Measurements from ENCODE around the gene DPM2.

Gene DPM2

GRCh38 chr9:127916720-127917581, 20.7 kb downstream of the DPM2 start, which contains the start of gene ST6GALNAC4:
ST6GALNAC4 (minus strand) TSS chr9:127917041; CDS start chr9:127916419, 622 bp downstream.
- no peak for DNase-seq

DNA sequence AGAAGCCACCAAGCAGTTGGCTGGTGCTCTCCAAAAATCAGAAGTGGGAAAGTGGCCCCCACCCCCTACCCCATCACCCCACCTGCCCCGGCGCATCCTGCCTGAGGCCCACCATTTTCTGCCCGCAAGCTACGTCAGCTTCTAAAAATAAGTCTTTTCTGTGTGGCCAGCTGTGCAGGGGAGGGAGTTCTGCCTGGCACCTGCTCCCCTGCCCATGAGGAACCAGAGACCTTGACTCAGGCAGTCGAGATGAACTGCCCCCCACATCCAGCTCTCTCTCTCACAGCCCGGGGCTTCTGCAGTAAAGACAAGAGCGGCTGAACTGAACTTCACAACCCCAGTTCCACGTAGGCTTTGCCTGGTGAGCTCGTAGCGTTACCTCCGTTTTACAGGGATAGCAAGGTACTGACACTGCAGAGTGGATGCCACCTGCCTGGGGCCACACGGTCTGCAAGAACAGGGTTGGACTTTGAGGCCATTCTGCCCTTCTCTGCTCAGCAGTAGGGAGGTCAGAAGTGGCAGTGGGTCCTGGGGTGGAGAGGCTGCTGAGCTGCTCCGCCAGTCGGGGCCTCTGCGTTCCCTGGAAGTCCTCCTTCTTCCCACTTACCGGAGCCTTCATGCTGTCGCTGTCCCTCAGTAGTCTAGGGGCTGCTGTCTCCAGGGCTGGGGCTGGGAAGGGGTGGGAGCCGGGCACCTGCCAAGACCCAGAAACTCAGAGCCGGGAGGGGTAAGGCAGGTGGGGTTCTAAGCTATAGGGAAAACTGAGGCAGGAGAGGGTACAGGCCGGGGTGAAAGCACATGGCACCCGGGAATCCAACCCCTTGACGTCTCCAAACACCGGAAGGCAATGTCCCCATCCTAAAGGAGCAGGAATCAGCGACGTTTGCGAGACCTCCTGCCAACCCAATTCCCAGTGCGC, 21.6 kb downstream of the DPM2 start:
- DNase-seq, result no peak

DNA sequence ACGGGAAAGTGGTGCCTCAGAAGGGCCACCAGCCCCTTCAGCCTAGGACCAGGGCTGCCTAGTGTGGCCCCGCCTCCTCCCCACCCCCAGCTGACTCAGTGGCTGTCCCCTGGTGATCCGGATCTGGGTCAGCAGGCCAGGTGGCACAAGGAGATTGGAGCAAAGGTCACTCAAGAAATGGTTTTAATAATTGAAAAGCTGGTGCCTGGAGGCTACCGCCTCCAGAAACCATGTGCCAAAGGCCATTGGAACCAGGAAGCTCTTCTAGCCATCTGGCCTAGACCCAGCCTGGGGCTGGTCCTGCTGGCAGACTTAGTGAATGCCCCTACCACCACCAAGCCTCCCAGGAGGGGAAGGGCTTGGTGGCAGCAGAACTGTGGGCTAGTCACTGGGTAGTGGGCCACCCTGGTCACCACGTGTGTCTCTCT, 22.3 kb downstream of the DPM2 start:
- no peak for DNase-seq

- no peak for DNase-seq
Observed at GRCh38 chr9:127913682-127914081, 24.0 kb downstream of the DPM2 start.

DNA sequence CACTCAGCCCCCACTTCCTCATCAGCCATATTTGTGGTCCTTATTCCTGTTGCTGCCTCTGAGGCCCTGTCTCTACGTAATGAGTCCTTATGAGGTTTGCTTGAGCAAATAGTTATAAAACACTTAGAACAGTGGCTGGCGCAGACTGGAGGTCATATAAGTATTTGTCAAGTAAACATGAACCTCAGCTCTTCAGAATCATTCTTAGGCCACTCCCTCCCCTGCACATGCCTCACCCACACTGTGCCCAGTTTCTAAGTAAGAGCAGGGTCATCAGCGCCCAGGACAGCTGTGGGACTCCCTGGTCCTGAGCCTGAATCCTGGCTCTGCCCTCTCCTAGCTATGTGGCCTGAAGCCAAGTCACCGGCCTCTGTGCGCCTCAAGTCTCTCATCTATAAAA, 24.8 kb downstream of the DPM2 start:
- no peak for DNase-seq

DNA sequence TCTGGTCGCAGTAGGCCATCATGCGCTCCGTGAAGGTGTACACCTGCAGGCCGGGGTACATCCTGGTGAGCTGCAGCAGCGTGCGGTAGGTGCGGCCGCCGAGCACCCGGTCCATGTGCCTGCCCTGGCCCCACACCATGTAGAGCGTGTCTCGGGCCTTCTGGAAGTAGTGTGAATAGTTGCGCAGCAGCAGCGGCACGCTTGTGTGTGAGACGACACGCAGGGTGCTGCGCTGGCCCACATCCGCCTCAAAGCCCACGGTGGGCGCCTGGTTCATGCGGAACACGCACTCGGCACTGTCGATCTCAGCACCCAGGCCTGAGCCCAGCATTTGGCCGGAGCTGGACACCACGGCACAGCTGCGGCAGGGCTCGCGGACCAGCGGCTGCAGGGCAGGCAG, 25.4 kb downstream of the DPM2 start:
- DNase-seq, result no peak

DNA sequence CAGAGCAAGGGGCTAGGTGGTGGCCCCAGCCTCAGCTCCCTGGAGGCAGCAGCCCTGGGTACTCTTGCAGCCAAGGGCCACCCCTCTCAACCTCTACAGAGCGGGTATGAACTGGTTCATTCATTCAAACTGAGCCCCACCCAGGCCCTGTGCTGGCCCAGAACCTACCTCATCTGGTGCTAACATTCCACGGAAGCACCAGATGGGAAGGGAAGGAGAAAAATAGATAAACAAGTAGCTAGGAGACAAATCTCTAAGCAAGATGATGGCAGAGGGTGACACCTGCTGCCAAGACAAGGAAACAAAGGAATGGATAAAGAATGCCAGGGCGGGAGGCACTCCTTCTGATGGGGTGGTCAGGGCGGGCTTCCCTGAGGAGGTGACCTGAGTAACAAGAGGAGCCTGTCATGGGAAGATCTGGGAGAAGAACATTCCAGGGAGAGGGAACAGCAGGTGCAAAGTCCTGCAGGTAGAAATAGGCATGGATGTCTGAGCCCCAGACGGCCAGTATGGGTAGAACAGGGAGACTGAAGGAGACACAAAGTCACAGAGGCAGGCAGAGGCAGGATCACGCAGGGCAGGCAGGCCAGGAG, 26.9 kb downstream of the DPM2 start:
- no peak for DNase-seq

- no peak for DNase-seq
Observed at GRCh38 chr9:127909839-127910273, 27.8 kb downstream of the DPM2 start.

- no peak for DNase-seq
Observed at GRCh38 chr9:127908660-127908926, 29.1 kb downstream of the DPM2 start.

DNA sequence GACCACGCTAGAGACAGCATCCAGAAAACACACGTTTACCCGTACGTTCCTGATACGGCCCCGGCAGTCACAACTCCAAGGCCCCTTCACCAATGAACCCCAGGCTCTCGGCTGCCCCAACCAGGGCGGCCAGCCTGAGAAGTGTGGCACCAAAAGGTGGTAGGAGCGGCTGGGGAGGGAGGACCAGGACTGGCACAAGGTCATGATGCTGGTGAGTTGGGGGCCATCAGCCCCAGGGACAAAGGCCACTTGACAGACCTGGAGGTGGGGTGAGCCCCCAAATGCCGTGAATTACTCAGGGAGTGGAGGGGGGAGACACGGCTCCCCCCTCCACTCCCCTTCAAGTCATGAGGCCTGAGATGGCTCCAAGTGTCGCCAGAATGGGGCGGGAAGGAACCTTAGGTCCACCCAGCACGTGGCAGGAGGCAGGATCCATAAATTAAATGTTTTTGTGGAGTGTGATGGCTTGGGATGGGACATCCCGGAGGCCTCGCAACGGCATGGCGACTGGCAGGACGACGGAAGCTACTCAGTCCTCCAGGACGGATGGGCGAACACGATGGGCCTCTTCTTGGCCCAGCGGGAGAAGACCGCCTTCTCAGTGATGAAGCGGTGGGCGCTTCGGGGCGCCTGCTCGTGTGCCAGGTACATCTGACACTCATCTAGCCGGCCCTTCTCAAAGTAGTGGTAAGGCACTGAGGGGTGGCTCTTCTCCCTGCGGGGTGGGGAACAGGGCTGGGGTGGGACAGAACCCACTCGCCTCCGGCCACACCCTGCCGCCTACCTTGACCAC, 29.6 kb downstream of the DPM2 start:
- no peak for DNase-seq

GRCh38 chr9:127905788-127906191, 31.9 kb downstream of the DPM2 start:
- DNase-seq, result no peak

DNA sequence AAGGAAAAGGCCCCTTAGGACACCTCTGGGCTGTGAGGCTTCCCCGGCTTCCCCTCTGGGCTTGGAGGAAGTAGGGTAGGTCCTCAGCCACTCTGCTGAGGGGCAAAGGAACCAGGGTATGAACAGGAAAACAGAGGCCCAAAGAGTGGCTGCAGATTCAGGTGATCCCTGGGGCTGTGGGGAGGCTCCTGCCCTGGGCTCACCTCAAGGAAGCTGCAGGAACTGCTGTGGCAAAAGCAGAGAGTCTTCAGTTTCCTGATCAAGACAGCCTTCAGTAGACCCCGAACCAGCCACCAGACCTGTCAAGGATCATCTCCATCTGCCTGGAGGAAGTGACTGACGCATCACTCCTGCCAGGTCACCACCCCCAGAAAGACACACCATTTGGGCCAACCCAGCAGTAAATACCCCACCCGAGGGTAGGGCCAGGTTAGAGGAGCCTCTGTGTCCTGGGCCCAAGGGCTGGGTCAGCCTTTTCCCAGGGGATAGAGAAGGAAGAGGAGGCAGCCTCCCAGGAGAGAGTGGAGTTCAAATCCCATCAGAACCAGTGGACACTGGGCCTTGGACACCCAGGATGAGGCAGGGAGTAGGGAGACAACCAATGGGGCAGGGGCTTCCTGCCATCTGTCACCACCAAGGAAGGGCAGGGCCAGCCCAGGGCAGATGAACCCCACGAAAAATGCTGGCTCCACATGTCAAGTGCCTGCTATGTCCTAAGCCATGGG, 32.5 kb downstream of the DPM2 start:
- no peak for DNase-seq

- no peak for DNase-seq
Observed at GRCh38 chr9:127904561-127905003, 33.1 kb downstream of the DPM2 start.

GRCh38 chr9:127903557-127904475, 33.8 kb downstream of the DPM2 start:
- DNase-seq, result no peak

GRCh38 chr9:127899128-127899943, 38.3 kb downstream of the DPM2 start, which contains the start of gene ST6GALNAC6:
ST6GALNAC6 (minus strand) TSS chr9:127899603; CDS start chr9:127897981, 1,622 bp downstream.
- no peak for DNase-seq

DNA sequence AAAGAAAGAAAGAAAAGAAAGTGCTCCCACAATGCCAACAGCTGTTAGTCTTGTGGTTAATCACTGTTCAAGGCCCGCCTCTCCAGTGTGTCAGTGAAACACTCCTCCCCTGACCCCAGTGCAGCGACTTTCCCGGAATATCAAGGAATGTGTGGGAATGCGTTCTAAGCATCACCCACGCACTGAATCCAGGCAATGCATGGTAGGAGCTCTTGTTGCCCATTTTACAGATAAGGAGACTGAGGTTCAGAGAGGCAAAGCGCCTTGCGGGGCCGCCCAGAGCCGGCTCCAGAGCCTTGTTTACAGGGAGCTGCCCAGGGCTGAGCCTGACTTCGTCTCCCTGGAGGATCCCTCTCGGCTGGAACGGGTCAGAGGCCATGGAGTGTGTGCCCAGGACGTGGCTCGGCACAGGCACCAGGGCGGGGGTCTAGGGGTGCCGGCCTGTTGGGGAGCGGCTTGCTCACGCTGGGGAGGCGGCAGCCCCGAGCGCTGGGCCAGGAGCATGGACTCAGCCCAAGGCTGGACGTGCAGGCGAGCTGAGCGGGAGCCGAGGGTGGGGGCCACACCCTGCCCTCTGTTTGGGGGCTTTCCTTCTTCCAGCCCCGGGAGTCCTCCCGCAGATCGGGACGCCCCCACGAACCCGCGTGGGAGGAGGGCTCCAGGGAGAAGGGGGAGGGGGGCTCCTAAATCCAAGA, 39.1 kb downstream of the DPM2 start:
- DNase-seq, result no peak

DNA sequence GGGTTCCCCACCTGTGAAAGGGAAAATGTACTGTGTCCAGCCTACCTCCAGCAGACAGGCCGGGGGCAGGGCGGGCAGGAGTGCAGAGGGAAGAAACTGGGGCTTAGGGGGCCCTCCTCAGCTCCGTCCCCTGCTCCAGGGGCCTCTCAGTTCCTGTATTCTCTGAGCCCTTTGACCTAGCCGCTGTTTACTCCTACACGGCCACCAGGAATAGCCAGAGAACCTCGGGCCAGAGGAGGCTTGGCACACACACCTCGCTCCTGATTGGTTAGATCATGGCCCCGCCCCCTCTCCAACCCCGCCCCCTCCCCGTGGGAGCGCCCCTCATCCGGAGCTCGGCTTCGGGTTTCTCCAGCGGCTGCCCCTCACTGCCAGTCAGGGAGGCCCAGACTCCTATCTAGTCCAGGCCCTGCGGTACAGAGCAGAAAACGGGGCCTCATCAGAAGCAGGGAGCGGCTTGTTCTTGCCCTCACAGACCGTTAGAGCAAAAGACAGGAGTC, 40.4 kb downstream of the DPM2 start:
- DNase-seq, result no peak

DNA sequence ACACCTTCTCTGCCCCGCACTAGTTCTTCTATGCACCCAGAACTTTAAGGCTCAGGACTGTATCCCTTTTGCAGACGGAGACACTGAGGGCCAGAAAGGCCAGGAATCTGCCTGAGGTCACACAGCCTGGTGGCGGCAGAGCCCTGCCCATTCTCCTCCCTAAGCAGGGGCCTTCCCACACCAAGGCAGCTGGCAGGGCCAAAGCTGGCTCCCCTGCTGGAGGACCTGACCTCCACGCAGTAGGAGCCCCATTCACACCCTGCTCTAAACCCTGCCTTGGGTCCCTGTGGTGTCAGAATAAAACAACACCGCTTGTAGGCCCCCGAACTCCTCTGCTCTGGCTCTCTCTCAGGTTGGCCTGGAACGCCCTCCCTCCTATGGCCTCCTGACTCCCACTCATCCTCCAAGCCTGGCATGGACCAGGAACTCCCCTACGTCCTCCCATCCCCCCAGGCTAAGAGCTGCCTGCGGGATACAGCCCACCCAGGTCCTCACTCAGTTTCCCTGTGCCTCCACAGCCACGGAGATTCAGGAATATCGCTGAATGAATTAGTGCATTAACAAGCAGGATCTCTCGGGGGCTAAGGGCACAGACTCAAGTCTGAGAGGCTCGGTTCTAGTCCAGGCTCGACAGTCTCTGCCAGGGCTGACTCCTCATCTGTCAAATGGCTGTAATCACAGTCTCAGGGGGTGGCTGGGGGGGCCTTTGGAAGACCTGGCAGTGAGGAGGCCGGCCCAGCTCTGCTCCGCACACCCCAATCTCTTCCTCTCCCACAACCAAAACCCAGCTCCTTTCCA, 41.1 kb downstream of the DPM2 start:
- DNase-seq, result no peak

Measured in SIG-M5 (cell line).